HG03025 (cell line): ENCODE results near the gene SEC22A.

Experiments
- ATAC-seq: cut with Tn5 transposase; IDR thresholded peaks from one replicate; pipeline ENCODE4 v1.9.1; 2021; ENCODE audit warnings: mild to moderate bottlenecking, moderate library complexity; ENCODE audit not compliant: unreplicated experiment, low FRiP score

SEC22A gene

GRCh38 chr3:123201557-123202427 lies at the start of gene SEC22A:
Gene SEC22A (plus strand): TSS chr3:123201943. CDS start chr3:123209218, 7,275 bp downstream.
- peak; percentile 97 for ATAC-seq

GRCh38 chr3:123152687-123153086 lies 49.1 kb upstream of the SEC22A start:
- no peak for ATAC-seq

DNA sequence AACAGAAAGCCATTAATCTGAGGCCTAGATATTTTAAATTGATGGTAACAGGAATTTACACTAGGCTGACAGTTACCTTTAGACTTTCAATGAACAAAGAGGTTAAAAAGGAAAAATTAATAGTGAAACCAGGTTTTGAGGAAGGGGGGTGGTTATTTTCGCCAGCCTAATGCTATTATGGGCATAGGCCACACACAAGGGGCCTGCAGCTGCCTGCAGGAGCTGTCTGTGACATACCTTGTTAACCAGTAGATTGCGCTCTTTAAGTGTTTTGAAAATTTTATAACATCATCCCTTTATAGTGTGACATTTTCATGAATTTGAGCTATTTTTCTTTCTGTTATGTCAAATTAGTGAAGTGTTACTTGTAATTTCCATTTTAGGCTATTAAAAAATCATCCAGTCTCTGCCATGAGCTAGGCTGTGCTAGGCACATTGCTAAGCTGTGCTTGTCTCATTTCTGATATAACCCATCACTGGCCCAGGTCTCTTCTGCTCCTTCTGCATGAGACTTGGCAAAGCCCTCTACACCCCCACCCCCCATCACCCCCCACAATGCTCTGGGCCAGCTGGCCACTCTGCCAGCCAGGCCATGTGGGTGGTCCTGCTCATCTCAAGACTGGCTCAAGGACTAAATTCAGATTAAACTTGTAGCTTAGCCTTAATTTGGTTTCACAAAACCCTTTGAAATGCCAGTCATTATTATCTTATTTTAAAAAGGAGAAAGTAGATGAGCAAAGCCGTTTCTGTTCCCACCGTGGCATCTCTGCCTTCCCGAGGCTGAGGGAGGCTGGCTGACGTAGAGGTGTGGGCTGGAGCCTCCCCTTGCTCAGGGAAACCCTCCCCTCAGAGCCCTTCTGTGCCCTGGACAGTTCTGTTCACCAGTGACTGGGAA lies 48.4 kb upstream of the SEC22A start:
- no peak for ATAC-seq

DNA sequence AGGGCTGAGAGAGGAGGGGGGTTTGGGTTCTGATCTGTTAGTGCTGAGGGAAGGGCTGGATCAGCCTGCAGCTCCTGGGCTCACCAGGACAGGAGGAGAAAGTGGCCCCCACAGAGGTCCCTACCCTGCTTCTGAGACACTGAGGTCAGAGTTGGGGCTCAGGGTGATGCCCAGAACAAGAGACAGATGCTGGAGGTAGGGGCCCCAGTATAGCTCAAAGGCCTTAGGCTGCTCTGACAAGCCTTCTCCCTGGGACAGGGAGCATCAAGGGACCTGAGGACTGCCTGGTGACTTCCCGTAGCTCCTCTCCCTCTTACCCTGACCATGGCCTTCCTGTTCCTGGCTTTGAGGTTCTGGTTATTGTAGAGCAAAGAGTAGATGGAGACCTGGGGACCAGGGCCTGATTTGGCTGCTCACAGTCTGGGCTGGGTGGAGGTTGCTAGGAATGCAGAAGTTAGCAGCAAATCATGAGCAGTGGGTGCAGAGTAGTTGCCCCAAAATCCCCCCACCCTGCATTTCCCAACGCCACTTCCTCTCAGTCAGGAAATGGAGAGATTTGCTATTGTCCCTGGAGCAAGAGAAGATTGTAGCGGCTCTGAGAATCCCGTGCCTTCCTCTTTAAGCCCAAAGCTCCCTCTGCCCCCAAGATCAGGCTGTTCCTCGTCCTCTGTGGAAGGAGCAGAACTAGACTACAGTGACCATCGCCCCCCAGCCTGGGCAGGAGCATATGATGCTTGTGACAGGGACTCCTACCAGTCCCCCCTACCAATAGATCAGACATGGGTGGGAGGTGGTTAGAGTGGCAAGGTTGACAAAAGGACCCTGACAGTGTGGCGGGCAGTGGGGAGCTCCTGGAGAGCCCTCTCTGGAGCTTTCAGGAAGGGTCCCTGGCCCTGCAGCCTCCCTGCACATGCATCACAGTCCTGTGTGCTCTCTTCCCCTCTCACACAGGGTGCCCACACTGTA lies 47.4 kb upstream of the SEC22A start:
- no peak for ATAC-seq

DNA sequence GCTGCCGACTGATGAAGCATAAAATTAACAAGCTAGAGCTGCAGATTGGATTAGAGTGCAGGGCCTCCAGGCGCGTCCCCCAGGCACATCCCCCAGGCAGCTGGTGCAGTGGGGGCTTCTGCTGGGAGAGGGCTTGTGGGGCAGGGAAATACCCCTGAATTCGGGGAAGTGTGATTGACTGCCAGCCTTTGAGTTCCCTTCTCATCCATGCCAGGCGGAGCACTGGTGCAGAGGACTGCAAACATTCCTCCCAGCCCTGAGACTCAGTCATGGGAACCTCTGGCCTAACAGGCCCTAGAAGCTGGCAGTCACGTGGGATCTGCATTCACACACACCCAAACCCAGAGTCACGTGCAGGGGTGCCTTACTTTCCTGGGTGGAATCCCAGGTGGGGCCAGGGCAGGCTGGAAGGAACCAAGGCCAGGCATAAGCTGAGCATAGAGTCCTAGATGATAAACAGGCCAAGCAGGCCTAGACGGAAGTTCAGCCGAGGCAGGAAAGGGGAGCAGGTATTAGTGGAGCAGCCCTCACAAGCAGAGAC lies 46.2 kb upstream of the SEC22A start:
- ATAC-seq: no peak

DNA sequence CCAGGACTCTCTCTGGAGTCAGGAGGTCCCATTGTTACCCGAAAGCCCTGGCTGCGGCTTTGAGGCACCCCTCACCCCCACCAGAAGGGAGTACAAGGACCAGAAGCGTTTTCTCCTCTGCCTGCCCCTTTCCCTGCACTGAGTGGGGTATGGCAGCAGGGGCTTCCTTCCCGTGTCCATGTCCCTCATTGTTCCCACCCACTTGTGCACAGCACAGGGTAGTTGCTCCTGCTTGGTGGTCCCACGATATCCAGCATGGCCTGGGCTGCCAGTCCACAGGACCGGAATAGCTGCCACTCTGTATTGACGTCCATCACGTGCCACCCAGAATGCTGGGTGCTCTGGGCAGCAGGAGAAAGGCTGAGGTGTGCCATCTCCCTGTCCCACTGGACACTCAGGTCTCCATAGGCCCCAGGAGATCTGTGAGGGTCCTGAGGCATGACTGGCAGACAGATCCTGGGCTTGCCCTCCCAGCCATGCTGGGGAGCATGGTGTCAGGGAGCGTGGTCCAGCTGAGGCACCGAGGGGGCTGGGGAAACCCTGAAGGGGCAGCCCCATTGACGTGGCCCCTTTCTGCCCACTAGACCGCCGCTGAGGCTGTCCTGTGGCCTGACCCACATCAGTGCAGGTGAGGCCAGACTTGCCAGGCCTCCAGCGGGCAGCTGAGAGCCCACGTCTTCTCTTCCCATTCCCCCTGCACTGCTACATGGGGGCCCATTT lies 45.3 kb upstream of the SEC22A start:
- ATAC-seq: no peak

DNA sequence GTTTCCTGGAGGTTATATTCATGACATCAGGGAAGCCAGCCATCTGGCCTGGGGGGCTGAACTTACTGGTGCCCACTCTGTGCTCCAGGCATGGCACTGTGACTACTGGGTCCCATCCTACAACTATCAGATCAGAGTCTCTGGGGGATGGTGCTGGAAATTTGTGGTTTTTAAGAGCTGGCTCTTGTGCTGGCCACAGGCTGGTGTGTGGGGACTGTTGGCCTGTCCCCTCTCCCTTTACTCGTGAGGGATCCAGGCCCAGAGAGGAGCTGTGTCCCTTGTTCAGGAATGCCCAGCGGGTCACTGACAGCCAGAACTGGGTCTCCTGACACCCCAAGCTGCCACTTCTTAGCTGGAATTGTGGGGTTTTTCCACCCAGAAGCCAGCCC lies 44.5 kb upstream of the SEC22A start:
- ATAC-seq: no peak

DNA sequence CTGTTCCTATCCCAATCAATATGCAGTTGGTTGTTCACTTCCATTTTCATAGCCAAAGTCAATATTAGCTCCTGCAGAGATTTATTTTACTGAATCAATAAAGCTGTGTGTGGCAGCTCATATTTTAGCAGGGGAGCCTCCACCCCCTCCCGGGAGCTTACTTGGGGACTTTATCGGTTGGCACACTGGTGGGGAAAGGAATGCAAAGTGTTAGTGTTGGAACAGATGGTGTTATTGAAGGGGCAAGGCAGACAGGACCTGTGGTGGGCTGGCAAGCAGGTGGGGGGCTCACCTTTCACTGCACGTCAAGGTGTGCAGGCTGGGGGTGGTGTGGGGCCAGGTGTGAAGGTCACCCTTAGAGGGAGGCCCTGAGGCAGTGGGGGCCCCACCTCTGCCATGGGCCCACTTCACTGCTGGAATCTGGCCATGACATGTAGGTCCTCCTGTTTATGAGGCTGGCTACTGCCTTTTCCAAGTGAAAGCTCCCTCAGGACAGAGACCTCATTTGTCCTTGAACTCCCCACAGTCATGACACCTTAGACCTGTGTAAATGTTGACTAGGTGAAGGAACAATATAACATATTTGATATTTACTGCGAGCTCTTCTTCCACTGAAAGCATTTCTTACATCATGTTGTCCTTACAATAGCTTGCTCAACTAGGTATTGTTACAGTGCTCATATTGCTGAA lies 44.0 kb upstream of the SEC22A start:
- ATAC-seq: no peak

- ATAC-seq: no peak
Observed at GRCh38 chr3:123158330-123158729, 43.4 kb upstream of the SEC22A start.

DNA sequence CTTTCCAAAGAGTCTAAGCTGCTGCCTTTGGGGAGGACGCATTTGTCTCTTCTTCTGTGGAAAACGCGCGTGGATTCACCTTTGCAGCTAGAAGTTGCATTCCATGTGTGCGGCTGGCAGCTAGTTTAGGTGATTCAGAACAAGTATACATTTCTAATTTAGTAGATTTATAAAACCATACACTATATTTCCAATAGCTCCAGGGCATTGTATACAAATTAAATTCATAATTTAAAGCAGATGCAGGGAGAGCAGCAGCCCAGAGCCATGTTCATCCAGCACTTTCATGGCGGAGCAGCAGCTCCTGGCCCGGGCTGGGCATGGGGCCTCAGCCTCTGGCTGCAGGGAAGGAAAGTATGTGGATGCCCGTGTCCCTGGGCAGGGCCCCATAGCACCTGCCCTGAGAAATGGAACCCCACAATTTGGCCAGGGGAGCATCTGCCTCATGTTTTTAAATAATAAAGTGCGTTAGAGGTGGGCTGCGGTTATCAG lies 42.8 kb upstream of the SEC22A start:
- ATAC-seq: no peak

DNA sequence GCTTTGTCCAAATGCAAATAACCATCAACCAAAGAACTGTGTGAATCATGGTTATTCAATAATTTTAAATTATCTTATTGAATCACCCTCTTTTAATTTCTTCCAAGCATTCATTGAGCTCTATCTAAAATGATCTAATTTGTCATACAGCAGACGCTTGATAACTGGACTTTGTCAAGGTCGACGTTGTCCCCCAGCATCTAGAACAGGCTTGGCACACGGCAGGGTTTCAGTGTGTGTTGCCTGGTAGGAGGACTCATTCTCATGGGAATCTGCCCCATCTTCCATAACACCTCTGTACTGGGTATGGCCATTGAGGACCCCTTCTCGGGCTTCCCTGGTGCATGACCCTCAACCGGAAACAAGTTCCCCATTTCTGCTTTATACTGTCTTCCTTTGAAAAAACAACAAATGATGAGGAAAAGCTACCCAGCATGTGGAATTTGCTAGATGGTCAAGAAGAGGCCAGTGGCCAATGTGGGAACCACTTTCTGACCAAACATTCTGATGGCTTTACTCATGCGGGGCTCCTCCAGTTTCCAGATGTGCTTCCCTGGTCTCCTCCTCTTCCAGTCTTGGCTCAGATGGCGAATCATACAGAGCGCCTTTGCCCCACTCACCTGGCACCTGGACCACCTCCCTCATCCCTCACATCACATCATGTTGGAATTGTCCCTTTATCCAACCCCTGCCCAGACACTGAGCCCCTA lies 41.7 kb upstream of the SEC22A start:
- ATAC-seq: no peak

DNA sequence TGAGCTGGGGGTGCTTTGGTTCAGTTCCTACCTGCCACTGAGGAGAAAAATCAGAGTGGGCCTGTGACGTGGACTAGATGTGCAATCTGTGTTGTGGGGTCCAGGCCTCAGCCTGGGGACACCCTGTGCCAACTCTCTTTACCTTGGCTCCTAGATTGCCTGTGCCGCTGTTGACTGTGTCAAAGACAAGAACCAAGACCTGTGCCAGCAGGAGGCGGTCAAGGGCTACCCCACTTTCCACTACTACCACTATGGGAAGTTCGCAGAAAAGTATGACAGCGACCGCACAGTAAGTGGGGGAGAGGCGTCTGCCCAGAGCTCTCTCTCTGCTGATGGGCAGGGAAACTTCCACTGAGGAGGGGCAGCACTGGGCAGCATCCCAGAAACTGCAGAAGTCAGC lies 40.6 kb upstream of the SEC22A start:
- ATAC-seq: no peak

DNA sequence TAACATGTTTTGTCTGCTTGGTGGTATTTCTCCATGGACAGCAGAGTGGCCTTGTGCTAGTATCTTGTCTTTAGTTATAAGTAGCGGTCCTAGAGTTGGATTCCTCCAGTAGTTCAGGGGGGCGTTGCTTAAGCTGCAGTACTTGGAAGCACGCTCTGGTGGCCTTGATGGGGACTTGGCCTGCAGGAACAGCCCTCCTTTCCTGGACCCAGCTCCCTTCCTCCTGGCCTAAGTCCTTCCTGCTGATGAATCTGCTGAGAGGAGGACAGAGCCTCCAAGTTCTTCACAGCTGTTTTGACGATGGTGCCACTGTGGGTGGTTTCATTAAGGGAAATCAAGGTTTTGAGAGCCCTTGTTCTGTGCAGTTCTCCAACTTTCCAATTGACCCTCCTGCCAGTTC lies 38.6 kb upstream of the SEC22A start:
- ATAC-seq: no peak

DNA sequence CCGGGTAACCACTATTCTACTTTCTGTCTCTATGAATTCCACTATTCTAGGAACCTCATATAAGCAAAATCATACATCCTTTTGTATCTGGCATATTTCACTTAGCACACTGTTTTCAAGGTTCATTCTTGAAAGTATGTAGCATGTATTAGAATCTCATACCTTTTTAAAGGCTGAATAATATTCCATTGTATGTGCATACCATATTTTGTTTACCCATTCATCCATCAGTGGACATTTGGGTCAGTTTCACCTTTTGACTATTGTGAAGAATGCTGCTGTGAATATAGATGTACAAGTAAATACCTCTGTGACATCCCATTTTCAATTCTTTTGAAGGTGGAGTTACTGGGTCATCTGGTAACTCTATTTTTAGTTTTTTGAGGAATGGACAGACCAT lies 36.6 kb upstream of the SEC22A start:
- no peak for ATAC-seq

- no peak for ATAC-seq
Observed at GRCh38 chr3:123167686-123168085, 34.1 kb upstream of the SEC22A start.

DNA sequence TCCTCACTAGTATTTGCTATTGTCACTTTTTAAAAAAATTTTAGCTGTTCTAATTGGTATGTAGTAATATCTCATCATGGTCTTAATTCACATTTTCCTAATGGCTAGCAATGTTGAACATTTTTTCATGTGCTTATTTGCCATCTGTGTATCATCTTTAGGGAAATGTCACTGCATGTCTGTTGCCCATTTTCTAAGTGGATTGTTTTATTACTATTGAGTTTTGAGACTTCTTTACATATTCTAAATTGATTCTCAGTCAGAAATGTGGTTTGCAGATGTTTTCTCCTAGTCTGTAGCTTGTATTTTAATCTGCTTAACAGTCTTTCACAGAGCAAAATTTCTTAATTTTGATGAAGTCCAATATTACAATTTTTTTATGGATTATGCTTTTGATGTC lies 33.6 kb upstream of the SEC22A start:
- ATAC-seq: no peak

GRCh38 chr3:123168605-123169004 lies 33.1 kb upstream of the SEC22A start:
- ATAC-seq: no peak

DNA sequence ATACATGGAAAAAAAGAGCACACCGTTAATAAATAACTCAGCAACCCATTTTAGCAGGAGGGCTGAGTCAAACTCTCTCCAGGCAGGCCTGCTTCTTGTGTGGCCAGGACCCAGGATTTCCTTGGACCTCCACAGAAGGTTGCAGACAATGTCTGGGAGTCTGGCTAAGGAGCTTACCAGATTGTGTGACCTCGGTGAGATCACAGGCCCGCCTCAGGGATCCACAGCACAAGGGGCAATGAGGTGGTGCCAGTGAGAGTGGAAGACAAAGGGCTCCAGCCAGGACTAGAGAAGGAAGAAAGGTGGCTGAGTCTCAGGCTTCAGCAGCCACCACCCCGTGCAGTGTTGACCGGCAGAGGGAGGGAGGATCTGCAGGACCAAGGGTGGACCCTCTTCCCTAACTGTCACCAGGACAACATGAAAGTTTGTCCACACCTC lies 32.2 kb upstream of the SEC22A start:
- no peak for ATAC-seq
